H9 (cell line): ENCODE results near the gene HDLBP. TPM values are rescaled to one million over a fixed set of nuclear protein-coding genes. Genes with fewer than 3 reads are reported as not detected.

Experiments used
- DNase-seq: peaks from one replicate; pipeline ENCODE4 v3.0.0-alpha.2; 2017
- H2AFZ ChIP-seq: one replicate; pipeline ENCODE4 v1.6.1; 2013; ENCODE audit warnings: mild to moderate bottlenecking, low read length, control low read depth, moderate library complexity
- H2AK5ac ChIP-seq: 2 replicates; pipeline ENCODE4 v1.6.1; 2013; ENCODE audit warnings: low read length, control low read depth, mixed read lengths; ENCODE audit not compliant: insufficient read length
- H2BK120ac ChIP-seq: one replicate; pipeline ENCODE4 v1.6.1; 2013; ENCODE audit warnings: low read depth, mild to moderate bottlenecking, low read length, control low read depth, inconsistent platforms; ENCODE audit not compliant: poor library complexity, severe bottlenecking
- H2BK12ac ChIP-seq: 2 replicates; pipeline ENCODE4 v1.6.1; 2013; ENCODE audit warnings: low read length, control low read depth, mixed read lengths, low read depth; ENCODE audit not compliant: insufficient read length
- H2BK15ac ChIP-seq: 2 replicates; pipeline ENCODE4 v1.6.1; 2013; ENCODE audit warnings: low read depth, low read length, control low read depth
- H2BK20ac ChIP-seq: one replicate; pipeline ENCODE4 v1.6.1; 2013; ENCODE audit warnings: low read depth, mild to moderate bottlenecking, low read length, control low read depth, inconsistent platforms; ENCODE audit not compliant: poor library complexity, severe bottlenecking
- H2BK5ac ChIP-seq: 2 replicates; pipeline ENCODE4 v1.6.1; 2013; ENCODE audit warnings: low read length, control low read depth, mixed read lengths; ENCODE audit not compliant: insufficient read length
- H3K14ac ChIP-seq: 2 replicates; pipeline ENCODE4 v1.6.1; 2013; ENCODE audit warnings: low read length, control low read depth; ENCODE audit not compliant: insufficient read depth
- H3K18ac ChIP-seq: 2 replicates; pipeline ENCODE4 v1.6.1; 2013; ENCODE audit warnings: low read depth, mild to moderate bottlenecking, mixed read lengths, low read length, control low read depth; ENCODE audit not compliant: insufficient read length
- H3K23ac ChIP-seq: 2 replicates; pipeline ENCODE4 v1.6.1; 2013; ENCODE audit warnings: low read length, control low read depth, mixed read lengths, low read depth; ENCODE audit not compliant: insufficient read length
- H3K23me2 ChIP-seq: 2 replicates; pipeline ENCODE4 v1.6.1; 2013; ENCODE audit warnings: low read depth, mild to moderate bottlenecking, mixed read lengths, low read length, control low read depth; ENCODE audit not compliant: insufficient read length, poor library complexity, severe bottlenecking
- H3K27ac ChIP-seq: 2 replicates; pipeline ENCODE4 v1.5.1; 2013; ENCODE audit warnings: low read length, control low read depth, mixed read lengths, low read depth; ENCODE audit not compliant: insufficient read length
- H3K27me3 ChIP-seq: 2 replicates; pipeline ENCODE4 v1.6.1; 2013; ENCODE audit warnings: low read length, control low read depth, inconsistent platforms; ENCODE audit not compliant: insufficient read depth
- H3K4ac ChIP-seq: 2 replicates; pipeline ENCODE4 v1.6.1; 2013; ENCODE audit warnings: low read depth, mild to moderate bottlenecking, control low read depth, inconsistent platforms, low read length, moderate library complexity
- H3K4me1 ChIP-seq: 2 replicates; pipeline ENCODE4 v1.6.1; 2013; ENCODE audit warnings: low read length, control low read depth, inconsistent platforms; ENCODE audit not compliant: insufficient read depth
- H3K4me2 ChIP-seq: 2 replicates; pipeline ENCODE4 v1.6.1; 2013; ENCODE audit warnings: low read length, control low read depth, mixed read lengths; ENCODE audit not compliant: insufficient read length, insufficient read depth
- H3K56ac ChIP-seq: 2 replicates; pipeline ENCODE4 v1.6.1; 2013; ENCODE audit warnings: low read depth, mild to moderate bottlenecking, mixed read lengths, low read length, control low read depth; ENCODE audit not compliant: insufficient read length
- H3K79me1 ChIP-seq: 2 replicates; pipeline ENCODE4 v1.6.1; 2013; ENCODE audit warnings: low read depth, mild to moderate bottlenecking, moderate library complexity, low read length, control low read depth, inconsistent platforms; ENCODE audit not compliant: insufficient read depth, poor library complexity, severe bottlenecking
- H3K79me2 ChIP-seq: 2 replicates; pipeline ENCODE4 v1.6.1; 2013; ENCODE audit warnings: low read length, control low read depth, inconsistent platforms; ENCODE audit not compliant: insufficient read depth
- H3K9ac ChIP-seq: 2 replicates; pipeline ENCODE4 v1.6.1; 2013; ENCODE audit warnings: low read length, control low read depth, mixed read lengths; ENCODE audit not compliant: insufficient read length; ENCODE audit errors: extremely low read depth
- H3K9me3 ChIP-seq: one replicate; pipeline ENCODE4 v1.6.1; 2013; ENCODE audit warnings: low read depth, low read length, inconsistent platforms; ENCODE audit not compliant: control insufficient read depth
- H3T11ph ChIP-seq: one replicate; pipeline ENCODE4 v1.6.1; 2013; ENCODE audit warnings: mild to moderate bottlenecking, low read length, control low read depth, inconsistent platforms
- H4K20me1 ChIP-seq: one replicate; pipeline ENCODE4 v1.6.1; 2013; ENCODE audit not compliant: control insufficient read depth, insufficient read length, insufficient read depth
- H4K5ac ChIP-seq: 2 replicates; pipeline ENCODE4 v1.6.1; 2013; ENCODE audit warnings: low read depth, mild to moderate bottlenecking, mixed read lengths, low read length, control low read depth; ENCODE audit not compliant: insufficient read length
- H4K8ac ChIP-seq: replicated peaks from 2 replicates; pipeline ENCODE4 v1.6.1; 2013; ENCODE audit warnings: low read length, control low read depth, mixed read lengths, low read depth; ENCODE audit not compliant: insufficient read length
- H4K91ac ChIP-seq: 2 replicates; pipeline ENCODE4 v1.6.1; 2013; ENCODE audit warnings: low read depth, mild to moderate bottlenecking, moderate library complexity, mixed read lengths, low read length, control low read depth; ENCODE audit not compliant: insufficient read length
- H3K27ac Mint-ChIP-seq, 3 experiments: 2 replicates in 2 of 3; 3 replicates in 1 of 3; pipeline ENCODE4 v1.8.0; 2020 to 2021; ENCODE audit warnings: mixed read lengths in 3 of 3, mild to moderate bottlenecking in 1 of 3, moderate library complexity in 1 of 3
- H3K27me3 Mint-ChIP-seq: 2 replicates; pipeline ENCODE4 v1.8.0; 2021; ENCODE audit warnings: low read depth, mild to moderate bottlenecking, moderate library complexity, mixed read lengths
- H3K36me3 Mint-ChIP-seq, 3 experiments: 2 replicates in 2 of 3; 3 replicates in 1 of 3; pipeline ENCODE4 v1.8.0; 2020 to 2021; ENCODE audit warnings: low read depth in 3 of 3, mixed read lengths in 3 of 3; ENCODE audit not compliant: insufficient read depth in 1 of 3
- H3K4me1 Mint-ChIP-seq, 2 experiments: 2 replicates each; pipeline ENCODE4 v1.8.0; 2020; ENCODE audit warnings: mixed read lengths in 2 of 2
- H3K4me3 Mint-ChIP-seq, 2 experiments: 2 replicates in 1 of 2; 3 replicates in 1 of 2; pipeline ENCODE4 v1.8.0; 2020 to 2021; ENCODE audit warnings: mild to moderate bottlenecking in 2 of 2, mixed read lengths in 2 of 2, moderate library complexity in 1 of 2
- H3K9me3 Mint-ChIP-seq, 2 experiments: 2 replicates in 1 of 2; 3 replicates in 1 of 2; pipeline ENCODE4 v1.8.0; 2020; ENCODE audit warnings: mild to moderate bottlenecking in 2 of 2, mixed read lengths in 2 of 2, moderate library complexity in 1 of 2
- whole genome bisulfite sequencing: extraction: QIAGEN DNeasy Blood & Tissue Kit; methylation state at CpG from one replicate; pipeline ENCODE4 v1.1.7; 2013; ENCODE audit warnings: missing lambda C conversion rate, low lambda C conversion rate, mixed read lengths; ENCODE audit not compliant: insufficient read length; ENCODE audit errors: extremely low coverage; 5-methylcytosine and 5-hydroxymethylcytosine counted together
- total RNA-seq: library from RNA; stranded (reverse); gene quantifications from 2 replicates; pipeline ENCODE4 v1.2.1, GENCODE V29; 2021
- TF ChIP-seq, protein P1 (sequence below): fragments of 200-600 bp; sonication (generic); conservative IDR thresholded peaks from 3 replicates; pipeline ENCODE4 v1.8.0; 2021; ENCODE audit warnings: antibody characterized with exemption, mild to moderate bottlenecking

HDLBP gene
- total RNA-seq, 1 experiment from 2014 or later, result 364 TPM

GRCh38 chr2:241256168-241256545 lies 59.3 kb downstream of the HDLBP start:
- Mint-ChIP-seq H3K4me1 (no peaks in the 10 kb centered on the region), H3K27ac (peak overlapping the region in 2 of 3 experiments; percentile 26 to 34; a peak in 2 of 7 replicates), H3K9me3 (no peaks in the 10 kb centered on the region), H3K27me3 (no peaks in the 10 kb centered on the region), H3K4me3 (no peak overlapping the region), H3K36me3 (peaks cover 42 to 93% (median 90%) of the 10 kb centered on the region in 3 experiments)
- H3K23me2 ChIP-seq, result no peaks in the 10 kb centered on the region
- no peak overlapping the region for H4K5ac ChIP-seq
- no peak overlapping the region for H2AFZ ChIP-seq
- H4K20me1 ChIP-seq, result no peaks in the 10 kb centered on the region
- H2BK12ac ChIP-seq, result no peak overlapping the region
- WGBS, result no CpG with 5 or more reads among the region's 11 CpGs
- H3K9ac ChIP-seq, result no peak overlapping the region
- DNase-seq, result peak; percentile 12
- H2AK5ac ChIP-seq, result no peak overlapping the region
- H4K8ac ChIP-seq, result no peak overlapping the region
- no peaks in the 10 kb centered on the region for H3K9me3 ChIP-seq
- no peak overlapping the region for H2BK120ac ChIP-seq
- no peak overlapping the region for H3K56ac ChIP-seq
- H3K79me1 ChIP-seq, result no peaks in the 10 kb centered on the region
- H3K27me3 ChIP-seq, result no peaks in the 10 kb centered on the region
- no peak overlapping the region for H3K18ac ChIP-seq
- H2BK5ac ChIP-seq, result no peak overlapping the region
- TF ChIP-seq, protein P1, sequence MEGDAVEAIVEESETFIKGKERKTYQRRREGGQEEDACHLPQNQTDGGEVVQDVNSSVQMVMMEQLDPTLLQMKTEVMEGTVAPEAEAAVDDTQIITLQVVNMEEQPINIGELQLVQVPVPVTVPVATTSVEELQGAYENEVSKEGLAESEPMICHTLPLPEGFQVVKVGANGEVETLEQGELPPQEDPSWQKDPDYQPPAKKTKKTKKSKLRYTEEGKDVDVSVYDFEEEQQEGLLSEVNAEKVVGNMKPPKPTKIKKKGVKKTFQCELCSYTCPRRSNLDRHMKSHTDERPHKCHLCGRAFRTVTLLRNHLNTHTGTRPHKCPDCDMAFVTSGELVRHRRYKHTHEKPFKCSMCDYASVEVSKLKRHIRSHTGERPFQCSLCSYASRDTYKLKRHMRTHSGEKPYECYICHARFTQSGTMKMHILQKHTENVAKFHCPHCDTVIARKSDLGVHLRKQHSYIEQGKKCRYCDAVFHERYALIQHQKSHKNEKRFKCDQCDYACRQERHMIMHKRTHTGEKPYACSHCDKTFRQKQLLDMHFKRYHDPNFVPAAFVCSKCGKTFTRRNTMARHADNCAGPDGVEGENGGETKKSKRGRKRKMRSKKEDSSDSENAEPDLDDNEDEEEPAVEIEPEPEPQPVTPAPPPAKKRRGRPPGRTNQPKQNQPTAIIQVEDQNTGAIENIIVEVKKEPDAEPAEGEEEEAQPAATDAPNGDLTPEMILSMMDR, result no peak
- H3K4me1 ChIP-seq, result no peaks in the 10 kb centered on the region
- no peak overlapping the region for H4K91ac ChIP-seq
- no peak overlapping the region for H2BK15ac ChIP-seq
- H3K4ac ChIP-seq, result no peak overlapping the region
- H2BK20ac ChIP-seq, result no peak overlapping the region
- no peaks in the 10 kb centered on the region for H3K79me2 ChIP-seq
- H3K14ac ChIP-seq, result no peak overlapping the region
- H3K23ac ChIP-seq, result no peak overlapping the region
- H3K27ac ChIP-seq, result no peak overlapping the region
- no peak overlapping the region for H3K4me2 ChIP-seq
- H3T11ph ChIP-seq, result no peak overlapping the region
